NB4 (cell line): ENCODE data around the gene MAP3K5.

Source experiments
- DNase-seq: peaks from one replicate; pipeline ENCODE4 v3.0.0; 2010; ENCODE audit warnings: low read depth
- H3K4me3 ChIP-seq: one replicate; pipeline ENCODE4 v1.5.1; 2011; ENCODE audit warnings: mild to moderate bottlenecking, low read depth, low read length, moderate library complexity
- MYC ChIP-seq: IDR thresholded peaks from 2 replicates; pipeline ENCODE4 v1.6.1; 2011; ENCODE audit warnings: low read depth, low read length
- POLR2A ChIP-seq: IDR thresholded peaks from 2 replicates; pipeline ENCODE4 v1.6.1; 2011; ENCODE audit warnings: mild to moderate bottlenecking; ENCODE audit not compliant: insufficient read length; ENCODE audit errors: extremely low read depth
- TF ChIP-seq, protein P1 (sequence below): IDR thresholded peaks from 2 replicates; pipeline ENCODE4 v1.6.1; 2011; ENCODE audit warnings: low read depth, low read length
- TF ChIP-seq, protein P2 (sequence below): IDR thresholded peaks from one replicate; pipeline ENCODE4 v1.5.1; 2012; ENCODE audit warnings: low read depth, low read length

Gene MAP3K5

DNA sequence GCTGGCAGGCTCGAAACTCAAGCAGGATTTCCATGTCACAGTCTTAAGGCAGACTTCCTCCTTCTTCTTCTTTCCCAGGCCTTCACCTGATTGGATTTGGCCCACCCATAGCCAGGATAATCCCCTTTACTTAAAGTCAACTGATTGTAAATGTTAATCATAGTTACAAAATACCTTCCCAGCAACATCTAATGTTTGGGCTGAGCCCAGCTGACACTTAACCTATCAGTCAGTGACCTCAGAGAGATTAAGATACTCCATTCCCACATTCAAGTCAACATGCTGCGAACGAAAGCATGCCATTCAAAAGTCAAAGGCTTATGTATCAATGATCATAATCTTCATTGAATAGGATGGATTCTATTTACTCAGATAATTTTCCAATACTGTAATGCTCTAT, 258.0 kb downstream of the MAP3K5 start:
- H3K4me3 ChIP-seq = no peak overlapping the region
- no peak for DNase-seq
- TF ChIP-seq POLR2A = no peak
- no peak for TF ChIP-seq MYC
- TF ChIP-seq, protein P1, sequence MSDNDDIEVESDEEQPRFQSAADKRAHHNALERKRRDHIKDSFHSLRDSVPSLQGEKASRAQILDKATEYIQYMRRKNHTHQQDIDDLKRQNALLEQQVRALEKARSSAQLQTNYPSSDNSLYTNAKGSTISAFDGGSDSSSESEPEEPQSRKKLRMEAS = no peak
- TF ChIP-seq, protein P2, sequence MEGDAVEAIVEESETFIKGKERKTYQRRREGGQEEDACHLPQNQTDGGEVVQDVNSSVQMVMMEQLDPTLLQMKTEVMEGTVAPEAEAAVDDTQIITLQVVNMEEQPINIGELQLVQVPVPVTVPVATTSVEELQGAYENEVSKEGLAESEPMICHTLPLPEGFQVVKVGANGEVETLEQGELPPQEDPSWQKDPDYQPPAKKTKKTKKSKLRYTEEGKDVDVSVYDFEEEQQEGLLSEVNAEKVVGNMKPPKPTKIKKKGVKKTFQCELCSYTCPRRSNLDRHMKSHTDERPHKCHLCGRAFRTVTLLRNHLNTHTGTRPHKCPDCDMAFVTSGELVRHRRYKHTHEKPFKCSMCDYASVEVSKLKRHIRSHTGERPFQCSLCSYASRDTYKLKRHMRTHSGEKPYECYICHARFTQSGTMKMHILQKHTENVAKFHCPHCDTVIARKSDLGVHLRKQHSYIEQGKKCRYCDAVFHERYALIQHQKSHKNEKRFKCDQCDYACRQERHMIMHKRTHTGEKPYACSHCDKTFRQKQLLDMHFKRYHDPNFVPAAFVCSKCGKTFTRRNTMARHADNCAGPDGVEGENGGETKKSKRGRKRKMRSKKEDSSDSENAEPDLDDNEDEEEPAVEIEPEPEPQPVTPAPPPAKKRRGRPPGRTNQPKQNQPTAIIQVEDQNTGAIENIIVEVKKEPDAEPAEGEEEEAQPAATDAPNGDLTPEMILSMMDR = no peak

DNA sequence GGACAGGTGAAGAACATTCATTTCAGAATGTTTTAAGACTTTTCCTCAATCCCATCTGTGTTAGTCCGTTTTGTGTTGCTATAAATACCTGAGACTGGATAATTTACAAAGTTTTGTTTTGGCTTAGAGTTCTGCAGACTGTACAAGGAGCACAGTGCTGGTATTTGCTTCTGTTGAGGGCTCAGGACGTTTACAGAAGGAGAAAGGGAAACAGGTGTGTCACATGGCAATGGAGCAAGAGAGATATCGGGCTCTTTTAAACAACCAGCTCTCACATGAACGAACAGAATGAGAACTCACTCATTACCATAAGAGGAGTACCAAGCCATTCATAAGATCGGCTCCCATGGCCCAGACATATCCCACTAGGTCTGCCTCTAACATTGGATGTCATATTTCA, 258.8 kb downstream of the MAP3K5 start:
- TF ChIP-seq MYC (no peak), POLR2A (no peak)
- TF ChIP-seq, protein P2 = no peak
- TF ChIP-seq, protein P1 = no peak
- no peak for DNase-seq
- H3K4me3 ChIP-seq = no peak overlapping the region

DNA sequence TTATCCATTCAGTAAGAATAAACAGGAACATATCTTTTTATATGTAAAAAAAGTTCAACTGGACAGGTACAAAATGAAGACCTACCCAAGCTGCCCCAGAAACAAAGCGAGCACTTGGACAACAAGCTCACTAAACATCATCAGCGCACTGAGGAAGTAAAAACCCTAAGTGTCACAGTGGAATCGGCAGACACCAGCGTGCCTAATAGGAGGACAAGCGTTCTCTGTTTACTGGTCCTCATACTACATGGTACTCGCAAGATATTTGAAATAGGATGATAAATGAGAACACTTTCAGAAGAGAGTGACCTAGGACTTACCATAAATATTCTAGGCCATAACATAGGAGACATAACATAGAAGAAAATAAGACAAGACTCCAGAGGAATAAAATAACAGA, 260.2 kb downstream of the MAP3K5 start:
- DNase-seq = no peak

DNA sequence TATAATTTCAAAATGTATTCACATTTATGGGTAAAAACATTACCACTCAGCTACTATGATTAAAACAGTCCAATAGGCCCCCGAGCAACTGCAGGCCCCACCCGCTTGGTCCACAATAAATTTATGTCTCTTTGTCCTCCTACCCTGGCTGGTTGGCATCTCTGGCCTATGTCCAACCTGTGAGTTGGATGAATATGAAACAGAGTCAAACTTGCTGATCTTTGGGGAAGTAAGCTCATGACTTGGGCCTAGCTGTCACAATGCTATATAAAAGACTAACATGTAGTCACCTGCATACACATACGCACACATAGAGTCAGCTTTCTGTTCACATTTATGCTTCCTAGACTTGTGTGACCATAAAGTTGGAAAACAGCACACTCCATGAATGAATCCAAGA, 262.6 kb downstream of the MAP3K5 start:
- no peak for TF ChIP-seq POLR2A
- TF ChIP-seq, protein P1 = no peak
- TF ChIP-seq, protein P2 = no peak
- TF ChIP-seq MYC = no peak
- no peak overlapping the region for H3K4me3 ChIP-seq

More for the DNA sequence above, 260.2 kb downstream of the MAP3K5 start:
- no peak overlapping the region for H3K4me3 ChIP-seq
- TF ChIP-seq POLR2A (no peak), MYC (no peak)
- TF ChIP-seq, protein P2 = no peak
- TF ChIP-seq, protein P1 = no peak

DNA sequence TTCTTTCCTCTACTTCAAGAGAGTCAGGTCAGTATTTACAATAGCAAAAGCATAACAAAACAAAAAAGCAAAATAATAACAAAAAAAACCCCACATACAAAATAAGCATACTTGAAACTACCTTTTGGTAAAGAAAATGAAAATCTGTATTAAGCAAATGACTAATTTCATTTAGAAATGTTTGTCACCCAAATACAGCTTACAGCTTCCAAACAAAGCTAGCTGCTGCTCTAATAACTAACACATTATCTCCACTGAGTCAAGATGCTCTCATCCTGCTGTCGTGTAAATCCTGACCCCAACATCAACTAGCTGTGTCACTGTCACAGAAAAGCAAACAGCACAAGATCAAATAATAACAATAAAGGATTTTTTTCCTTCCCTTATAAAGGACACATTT, 263.8 kb downstream of the MAP3K5 start:
- no peak for TF ChIP-seq POLR2A
- DNase-seq = no peak
- H3K4me3 ChIP-seq = no peak overlapping the region

More for the DNA sequence above, 262.6 kb downstream of the MAP3K5 start:
- DNase-seq = no peak

DNA sequence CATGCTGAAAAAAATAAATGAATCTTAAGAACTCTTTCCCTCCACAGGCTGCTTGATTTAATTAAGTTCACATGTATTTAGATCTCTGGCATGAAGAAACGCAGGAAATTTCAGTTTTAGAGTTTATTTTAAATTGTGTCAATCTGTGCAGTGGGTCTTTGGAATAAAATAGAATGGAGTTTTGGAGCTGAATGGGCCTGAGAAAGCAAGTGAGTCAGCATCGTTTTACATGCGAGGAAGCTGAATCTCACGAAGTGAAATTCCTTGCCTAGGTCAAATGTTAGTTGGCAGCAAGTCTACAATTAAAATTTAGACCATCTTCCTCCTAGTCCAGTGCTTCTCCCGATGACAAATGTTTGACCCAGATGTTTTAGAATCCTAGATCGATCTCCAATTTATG, 264.4 kb downstream of the MAP3K5 start:
- no peak for DNase-seq
- TF ChIP-seq MYC = no peak
- TF ChIP-seq POLR2A = no peak
- TF ChIP-seq, protein P2 = no peak
- TF ChIP-seq, protein P1 = no peak
- H3K4me3 ChIP-seq = no peak overlapping the region
